Calu3 (cell line): ENCODE measurements around the gene CAMK1D. TPM values are rescaled to one million over a fixed set of nuclear protein-coding genes. Genes with fewer than 3 reads are reported as not detected.
"Not testable (repeated sequence)": the region's sequence is repeated elsewhere in the genome, so short reads cannot be mapped to it uniquely, and the experiment has no call there.

Experiments used
- BruUV-seq: library from RNA; stranded (reverse); fragments of 400-500 nt; replicated peaks from 2 replicates; lab custom pipeline; 2021; lab: Mats Ljungman, UMichigan
- CTCF ChIA-PET: fragments of 300-600 bp; sonication (Branson Sonifier 250); formaldehyde crosslinking; loops from one replicate; lab custom pipeline; 2022; ENCODE audit warnings: antibody characterized with exemption; lab: Charles Lee
- DNase-seq: peaks from one replicate; pipeline ENCODE4 v3.0.0; 2022
- H3K27ac Mint-ChIP-seq: one replicate; pipeline ENCODE4 v1.8.0; 2022; ENCODE audit warnings: mixed read lengths; ENCODE audit not compliant: unreplicated experiment
- H3K27me3 Mint-ChIP-seq: one replicate; pipeline ENCODE4 v1.8.0; 2022; ENCODE audit warnings: mixed read lengths; ENCODE audit not compliant: unreplicated experiment
- H3K36me3 Mint-ChIP-seq: one replicate; pipeline ENCODE4 v1.8.0; 2022; ENCODE audit warnings: mild to moderate bottlenecking, moderate library complexity, mixed read lengths; ENCODE audit not compliant: insufficient read depth, unreplicated experiment
- H3K4me1 Mint-ChIP-seq: one replicate; pipeline ENCODE4 v1.8.0; 2022; ENCODE audit warnings: mild to moderate bottlenecking, low read depth, mixed read lengths; ENCODE audit not compliant: unreplicated experiment
- H3K4me3 Mint-ChIP-seq: one replicate; pipeline ENCODE4 v1.8.0; 2022; ENCODE audit warnings: mild to moderate bottlenecking, low read depth, moderate library complexity, mixed read lengths; ENCODE audit not compliant: unreplicated experiment
- H3K9me3 Mint-ChIP-seq: one replicate; pipeline ENCODE4 v1.8.0; 2022; ENCODE audit warnings: low read depth, mixed read lengths; ENCODE audit not compliant: unreplicated experiment
- CTCF ChIP-seq: fragments of 200-600 bp; IDR thresholded peaks from one replicate; pipeline ENCODE4 v1.8.0; 2022; ENCODE audit warnings: antibody characterized with exemption; ENCODE audit not compliant: unreplicated experiment
- intact Hi-C: fragments of 100-400 bp; cut with micrococcal nuclease; formaldehyde crosslinking; loops from one replicate; pipeline ENCODE4 v1.10.0; 2022; ENCODE audit not compliant: unreplicated experiment
- total RNA-seq: library from RNA; stranded (reverse); gene quantifications from 2 replicates; pipeline ENCODE4 v1.2.3, GENCODE V29; 2022

CAMK1D gene
- total RNA-seq, 1 experiment from 2014 or later = 2.6 TPM

- CTCF ChIA-PET = no interaction called here
- Mint-ChIP-seq H3K4me3 (no peak overlapping the region), H3K27ac (no peak overlapping the region), H3K9me3 (no peaks in the 10 kb centered on the region), H3K4me1 (no peaks in the 10 kb centered on the region), H3K36me3 (no peaks in the 10 kb centered on the region), H3K27me3 (peaks cover 89% of the 10 kb centered on the region)
- no peak for DNase-seq
- no TSS peak for BruUV-seq
- no peak for TF ChIP-seq CTCF
- intact Hi-C loops = no loop called here
Observed at GRCh38 chr10:12491491-12491890, 142.1 kb downstream of the CAMK1D start.

GRCh38 chr10:12492016-12492415, 142.7 kb downstream of the CAMK1D start:
- intact Hi-C loops = no loop called here
- no peak for TF ChIP-seq CTCF
- CTCF ChIA-PET = no interaction called here

GRCh38 chr10:12497046-12497445, 147.7 kb downstream of the CAMK1D start:
- H3K27ac Mint-ChIP-seq, H3K36me3 Mint-ChIP-seq, H3K9me3 Mint-ChIP-seq, intact Hi-C loops, H3K4me3 Mint-ChIP-seq, DNase-seq, BruUV-seq: not testable (repeated sequence)
- H3K27me3 Mint-ChIP-seq = peaks cover 94% of the 10 kb centered on the region
- CTCF ChIA-PET = interaction anchor here (0.7 kb wide), 1 partner anchor 710 kb away, joined by 3 read pairs; no protein-coding TSS in a partner anchor
- H3K4me1 Mint-ChIP-seq = peaks cover 16% of the 10 kb centered on the region

More at GRCh38 chr10:12492016-12492415, 142.7 kb downstream of the CAMK1D start:
- Mint-ChIP-seq H3K36me3 (no peaks in the 10 kb centered on the region), H3K4me3 (no peak overlapping the region), H3K4me1 (no peaks in the 10 kb centered on the region), H3K27me3 (peaks cover 89% of the 10 kb centered on the region), H3K9me3 (no peaks in the 10 kb centered on the region), H3K27ac (no peak overlapping the region)
- BruUV-seq = no TSS peak
- DNase-seq = no peak

- peaks cover 28% of the 10 kb centered on the region for H3K4me1 Mint-ChIP-seq
- no peak for TF ChIP-seq CTCF
- no peaks in the 10 kb centered on the region for H3K9me3 Mint-ChIP-seq
- CTCF ChIA-PET = interaction anchor here (0.6 kb wide), 1 partner anchor 709 kb away, joined by 9 read pairs; no protein-coding TSS in a partner anchor
- no peak for DNase-seq
- no peaks in the 10 kb centered on the region for H3K36me3 Mint-ChIP-seq
- peaks cover 96% of the 10 kb centered on the region for H3K27me3 Mint-ChIP-seq
- no peak overlapping the region for H3K27ac Mint-ChIP-seq
- intact Hi-C loops = no loop called here
- H3K4me3 Mint-ChIP-seq = no peak overlapping the region
- no TSS peak for BruUV-seq
Observed at GRCh38 chr10:12499076-12499986, 150.0 kb downstream of the CAMK1D start.
